SU-DHL-6 (cell line): ENCODE data around the gene IPO9.

ENCODE experiments used
- CTCF ChIP-seq: fragments of 200-600 bp; sonication (generic); IDR thresholded peaks from one replicate; pipeline ENCODE4 v1.5.1; 2017; ENCODE audit warnings: antibody characterized with exemption, mild to moderate bottlenecking, low read length, moderate library complexity; ENCODE audit not compliant: insufficient read depth, poor library complexity, severe bottlenecking
- EZH2phosphoT487 ChIP-seq: fragments of 200-600 bp; sonication (generic), shearing (Covaris generic); conservative IDR thresholded peaks from 2 replicates; pipeline ENCODE4 v1.6.1; 2018; ENCODE audit warnings: mild to moderate bottlenecking, antibody characterized with exemption, low read length, moderate library complexity, mixed read lengths

DNA sequence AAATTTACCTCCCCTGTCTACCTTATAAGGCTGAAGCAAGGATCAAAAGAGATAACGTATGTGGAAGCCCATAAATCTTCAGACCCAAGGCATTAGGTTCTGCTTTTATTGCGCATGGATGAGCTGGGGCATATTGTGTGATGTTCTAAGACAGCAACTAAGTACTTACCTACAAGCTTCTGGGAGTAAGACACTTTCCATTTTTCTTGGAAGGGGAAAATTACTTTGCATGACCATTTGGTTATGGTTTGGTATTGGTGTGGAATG, 96.3 kb downstream of the IPO9 start:
- no peak for TF ChIP-seq CTCF
- TF ChIP-seq EZH2phosphoT487, result no peak
